PC-3 (cell line): ENCODE results near the gene LCNL1. TPM values are rescaled to one million over a fixed set of nuclear protein-coding genes. Genes with fewer than 3 reads are reported as not detected.

Source experiments
- ATAC-seq: fragments of 200-7000 bp; cut with Tn5 transposase; 2 replicates; pipeline ENCODE4 v1.9.1; 2020; ENCODE audit warnings: mild to moderate bottlenecking, moderate library complexity
- BruUV-seq: library from RNA; stranded (reverse); fragments of 400-500 nt; replicated peaks from 2 replicates; lab custom pipeline; 2021; lab: Mats Ljungman, UMichigan
- CTCF ChIA-PET: fragments of 300-600 bp; sonication (Branson Sonifier 250); formaldehyde crosslinking; loops from one replicate; lab custom pipeline; 2022; ENCODE audit warnings: antibody characterized with exemption; lab: Charles Lee
- POLR2A ChIA-PET: fragments of 300-600 bp; sonication (Branson Sonifier 250); formaldehyde crosslinking; loops from one replicate; lab custom pipeline; 2022; ENCODE audit warnings: antibody characterized with exemption; ENCODE audit not compliant: unreplicated experiment; lab: Charles Lee
- DNase-seq: peaks from one replicate; pipeline ENCODE4 v3.0.0-alpha.2; 2015
- H2AFZ ChIP-seq: fragments of 300-600 bp; sonication (generic); 2 replicates; pipeline ENCODE4 v1.6.0; 2016; ENCODE audit warnings: antibody characterized with exemption, low read length
- H3F3A ChIP-seq: fragments of 300-600 bp; sonication (generic); one replicate; pipeline ENCODE4 v1.6.0; 2017; ENCODE audit warnings: antibody characterized with exemption, low read length, control low read depth, mild to moderate bottlenecking; ENCODE audit not compliant: unreplicated experiment
- H3K27ac ChIP-seq: fragments of 300-600 bp; sonication (generic); 2 replicates; pipeline ENCODE4 v1.5.1; 2016; ENCODE audit warnings: mild to moderate bottlenecking, low read length
- H3K27me3 ChIP-seq: fragments of 300-600 bp; sonication (generic); 2 replicates; pipeline ENCODE4 v1.6.1; 2016; ENCODE audit warnings: low read length, mixed read lengths
- H3K36me3 ChIP-seq: fragments of 300-600 bp; sonication (generic); 2 replicates; pipeline ENCODE4 v1.6.1; 2016; ENCODE audit warnings: low read depth, mixed run types, low read length, mixed read lengths
- H3K4me1 ChIP-seq: fragments of 300-600 bp; sonication (generic); 2 replicates; pipeline ENCODE4 v1.5.1; 2016; ENCODE audit warnings: low read length; ENCODE audit not compliant: insufficient read depth
- H3K4me2 ChIP-seq: fragments of 300-600 bp; sonication (generic); 2 replicates; pipeline ENCODE4 v1.6.0; 2016; ENCODE audit warnings: low read length
- H3K4me3 ChIP-seq: fragments of 300-600 bp; sonication (generic); 2 replicates; pipeline ENCODE4 v1.5.1; 2016; ENCODE audit warnings: mild to moderate bottlenecking, low read length, mixed read lengths
- H3K79me2 ChIP-seq: fragments of 300-600 bp; sonication (generic); 2 replicates; pipeline ENCODE4 v1.6.1; 2017; ENCODE audit warnings: low read length, mixed read lengths
- H3K9ac ChIP-seq: fragments of 300-600 bp; sonication (generic); 2 replicates; pipeline ENCODE4 v1.6.0; 2016; ENCODE audit warnings: mild to moderate bottlenecking, low read length
- H3K9me2 ChIP-seq: fragments of 300-600 bp; sonication (generic); replicated peaks from 2 replicates; pipeline ENCODE4 v1.6.1; 2016; ENCODE audit warnings: mixed run types, low read length, mixed read lengths
- H3K9me3 ChIP-seq: fragments of 300-600 bp; sonication (generic); 2 replicates; pipeline ENCODE4 v1.6.1; 2016; ENCODE audit warnings: low read length, mixed read lengths
- H4K20me1 ChIP-seq: fragments of 300-600 bp; sonication (generic); 2 replicates; pipeline ENCODE4 v1.6.1; 2016; ENCODE audit warnings: low read length, mixed read lengths
- CTCF ChIP-seq: fragments of 300-600 bp; sonication (generic); conservative IDR thresholded peaks from 2 replicates; pipeline ENCODE4 v1.5.1; 2017; ENCODE audit warnings: antibody characterized with exemption, low read depth, mild to moderate bottlenecking, low read length
- EZH2 ChIP-seq: fragments of 300-600 bp; sonication (generic); IDR thresholded peaks from one replicate; pipeline ENCODE4 v1.6.1; 2017; ENCODE audit warnings: antibody characterized with exemption, mild to moderate bottlenecking, low read length; ENCODE audit not compliant: unreplicated experiment
- EZH2phosphoT487 ChIP-seq: fragments of 300-600 bp; sonication (generic); IDR thresholded peaks from 2 replicates; pipeline ENCODE4 v1.6.1; 2018; ENCODE audit warnings: mild to moderate bottlenecking, antibody characterized with exemption, low read length, borderline replicate concordance
- intact Hi-C: fragments of 100-400 bp; cut with micrococcal nuclease; formaldehyde crosslinking; loops from 2 replicates; pipeline ENCODE4 v1.9.0; 2023
- total RNA-seq: library from RNA; depleted of rRNA; stranded (reverse); fragments of >200 nt; gene quantifications from 2 replicates; pipeline ENCODE4 v1.2.3, GENCODE V29; 2014

Gene LCNL1
- total RNA-seq, 1 experiment from 2014 or later, result not detected

GRCh38 chr9:136972335-136972734 is 10.5 kb upstream of the LCNL1 start:
- Histone ChIP-seq H3K9ac (no peak overlapping the region), H3K4me2 (no peak overlapping the region), H3K27me3 (no peaks in the 10 kb centered on the region), H3K4me1 (no peaks in the 10 kb centered on the region), H3K79me2 (no peaks in the 10 kb centered on the region), H3K27ac (no peak overlapping the region), H3F3A (no peaks in the 10 kb centered on the region), H3K9me2 (no peaks in the 10 kb centered on the region), H2AFZ (no peak overlapping the region), H3K4me3 (no peak overlapping the region), H3K9me3 (no peaks in the 10 kb centered on the region), H4K20me1 (no peaks in the 10 kb centered on the region), H3K36me3 (no peaks in the 10 kb centered on the region)
- intact Hi-C loops, result no loop called here
- BruUV-seq, result no TSS peak
- ChIA-PET POLR2A (no interaction called here), CTCF (no interaction called here)
- TF ChIP-seq EZH2phosphoT487, result no peak
- no peak for TF ChIP-seq CTCF
- no peak for TF ChIP-seq EZH2
- no peak for ATAC-seq
- DNase-seq, result no peak

- POLR2A ChIA-PET, result no interaction called here
- Histone ChIP-seq H2AFZ (no peak overlapping the region), H3K9ac (no peak overlapping the region), H3F3A (no peaks in the 10 kb centered on the region), H3K4me3 (no peak overlapping the region), H3K4me2 (no peak overlapping the region), H3K27ac (no peak overlapping the region), H3K79me2 (no peaks in the 10 kb centered on the region), H3K36me3 (no peaks in the 10 kb centered on the region), H3K9me2 (no peaks in the 10 kb centered on the region), H3K27me3 (no peaks in the 10 kb centered on the region), H3K4me1 (no peaks in the 10 kb centered on the region), H4K20me1 (no peaks in the 10 kb centered on the region), H3K9me3 (no peaks in the 10 kb centered on the region)
- no TSS peak for BruUV-seq
- CTCF ChIA-PET, result no interaction called here
- intact Hi-C loops, result no loop called here
- no peak for DNase-seq
- no peak for ATAC-seq
- TF ChIP-seq EZH2 (no peak), CTCF (no peak), EZH2phosphoT487 (no peak)
Measured at GRCh38 chr9:136972743-136973142, 10.1 kb upstream of the LCNL1 start.

GRCh38 chr9:136973618-136974617 is 8.9 kb upstream of the LCNL1 start:
- CTCF ChIA-PET, result interaction anchor here (0.6 kb wide), 1 partner anchor 37 kb away, joined by 3 read pairs; no protein-coding TSS in a partner anchor
- intact Hi-C loops, result no loop called here
- Histone ChIP-seq H3F3A (no peaks in the 10 kb centered on the region), H3K9ac (no peak overlapping the region), H3K4me1 (no peaks in the 10 kb centered on the region), H2AFZ (no peak overlapping the region), H3K4me3 (no peak overlapping the region), H4K20me1 (no peaks in the 10 kb centered on the region), H3K36me3 (no peaks in the 10 kb centered on the region), H3K79me2 (no peaks in the 10 kb centered on the region), H3K4me2 (no peak overlapping the region), H3K9me3 (no peaks in the 10 kb centered on the region), H3K27me3 (no peaks in the 10 kb centered on the region), H3K9me2 (no peaks in the 10 kb centered on the region), H3K27ac (no peak overlapping the region)
- ATAC-seq (no peak), DNase-seq (no peak)
- TF ChIP-seq EZH2phosphoT487 (no peak), EZH2 (no peak), CTCF (no peak)
- POLR2A ChIA-PET, result no interaction called here
- BruUV-seq, result no TSS peak
